SK-N-MC (cell line): ENCODE measurements around the gene DOCK8.

Source experiments
- DNase-seq: peaks from one replicate; pipeline ENCODE4 v3.0.0-alpha.2; 2011; ENCODE audit warnings: low read depth, low spot score
- H3K27ac ChIP-seq: fragments of 200-600 bp; sonication (generic); 2 replicates; pipeline ENCODE4 v1.5.1; 2016; ENCODE audit warnings: mixed run types
- H3K36me3 ChIP-seq: fragments of 200-600 bp; sonication (generic); 2 replicates; pipeline ENCODE4 v1.6.1; 2017; ENCODE audit warnings: antibody characterized with exemption, low read length, mixed read lengths; ENCODE audit not compliant: insufficient read depth
- H3K4me3 ChIP-seq: fragments of 200-600 bp; sonication (generic); 2 replicates; pipeline ENCODE4 v1.5.1; 2016
- H3K9ac ChIP-seq: fragments of 200-600 bp; sonication (generic); 2 replicates; pipeline ENCODE4 v1.8.0; 2017; ENCODE audit warnings: mixed run types, mixed read lengths; ENCODE audit not compliant: insufficient read length
- H3K9me3 ChIP-seq: fragments of 200-600 bp; sonication (generic); 2 replicates; pipeline ENCODE4 v1.6.1; 2017; ENCODE audit warnings: low read depth, mild to moderate bottlenecking, antibody characterized with exemption, low read length, moderate library complexity, mixed read lengths
- EZH2 ChIP-seq: fragments of 200-600 bp; sonication (generic); IDR thresholded peaks from one replicate; pipeline ENCODE4 v1.6.1; 2017; ENCODE audit warnings: antibody characterized with exemption
- FOXP2 ChIP-seq: optimal IDR thresholded peaks from 2 replicates; pipeline ENCODE3; 2011; ENCODE audit warnings: mild to moderate bottlenecking, moderate library complexity; ENCODE audit not compliant: insufficient read depth; ENCODE audit errors: extremely low read length, control extremely low read depth
- POLR2AphosphoS5 ChIP-seq: IDR thresholded peaks from 2 replicates; pipeline ENCODE4 v1.6.1; 2012; ENCODE audit warnings: mild to moderate bottlenecking, low read depth, low read length, borderline replicate concordance

Gene DOCK8

DNA sequence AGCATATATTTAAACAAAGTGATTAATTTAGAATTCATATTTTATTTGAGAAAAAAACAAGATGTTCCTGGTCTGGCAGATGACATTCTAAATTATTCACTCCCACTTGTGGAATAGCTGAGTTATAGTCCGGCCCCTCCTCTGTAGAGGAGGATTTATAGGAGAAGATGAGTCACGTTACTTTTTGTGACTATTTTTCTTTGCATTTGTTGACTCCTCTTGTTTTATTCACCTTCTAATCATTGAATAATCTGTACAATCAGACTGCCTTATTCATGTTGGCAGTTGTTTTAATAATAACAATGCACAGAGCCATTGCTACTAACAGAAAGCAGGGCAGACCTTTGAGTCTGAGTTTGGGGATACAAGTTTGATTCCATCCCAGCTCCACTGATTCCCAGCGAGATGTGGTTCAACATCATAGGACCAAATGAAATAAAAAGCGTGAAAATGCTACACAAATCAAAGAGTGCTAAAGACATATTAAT, 23.2 kb downstream of the DOCK8 start:
- Histone ChIP-seq H3K4me3 (no peak overlapping the region), H3K36me3 (no peaks in the 10 kb centered on the region), H3K9ac (no peak overlapping the region), H3K9me3 (no peaks in the 10 kb centered on the region), H3K27ac (no peak overlapping the region)
- DNase-seq, result no peak
- TF ChIP-seq FOXP2 (no peak), EZH2 (no peak), POLR2AphosphoS5 (no peak)

- H3K4me3 ChIP-seq, result no peak overlapping the region
- TF ChIP-seq POLR2AphosphoS5 (no peak), EZH2 (no peak), FOXP2 (no peak)
- no peak overlapping the region for H3K9ac ChIP-seq
- no peak overlapping the region for H3K27ac ChIP-seq
- no peak for DNase-seq
- no peaks in the 10 kb centered on the region for H3K9me3 ChIP-seq
- H3K36me3 ChIP-seq, result no peaks in the 10 kb centered on the region
Observed at GRCh38 chr9:242461-243080, 27.9 kb downstream of the DOCK8 start.

- DNase-seq, result no peak
- TF ChIP-seq EZH2 (no peak), FOXP2 (no peak), POLR2AphosphoS5 (no peak)
- H3K9ac ChIP-seq, result no peak overlapping the region
- no peak overlapping the region for H3K27ac ChIP-seq
- no peak overlapping the region for H3K4me3 ChIP-seq
- no peaks in the 10 kb centered on the region for H3K9me3 ChIP-seq
- H3K36me3 ChIP-seq, result no peaks in the 10 kb centered on the region
Observed at GRCh38 chr9:248278-248961, 33.8 kb downstream of the DOCK8 start.

DNA sequence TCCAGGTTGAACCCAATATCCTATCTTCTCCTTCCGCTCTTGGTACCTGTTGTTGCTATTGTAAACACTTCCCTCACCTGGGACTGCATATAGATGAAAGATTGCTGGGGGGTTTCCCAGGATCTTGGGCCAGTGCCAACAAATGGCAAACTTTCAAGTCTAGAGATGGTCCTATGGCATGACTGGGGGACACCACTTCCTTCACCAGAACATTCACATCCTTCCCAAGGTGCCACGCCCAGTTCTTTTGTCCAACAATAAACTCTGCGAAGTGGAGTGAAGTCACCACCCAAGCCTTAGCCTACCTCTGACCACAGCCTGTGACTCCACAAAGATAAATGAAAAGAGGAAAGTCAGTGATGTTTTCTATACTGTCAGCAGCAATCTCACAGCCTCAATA, 34.4 kb downstream of the DOCK8 start:
- Histone ChIP-seq H3K36me3 (no peaks in the 10 kb centered on the region), H3K4me3 (no peak overlapping the region), H3K9ac (no peak overlapping the region), H3K9me3 (no peaks in the 10 kb centered on the region), H3K27ac (no peak overlapping the region)
- DNase-seq, result no peak
- TF ChIP-seq EZH2 (no peak), FOXP2 (no peak), POLR2AphosphoS5 (no peak)

DNA sequence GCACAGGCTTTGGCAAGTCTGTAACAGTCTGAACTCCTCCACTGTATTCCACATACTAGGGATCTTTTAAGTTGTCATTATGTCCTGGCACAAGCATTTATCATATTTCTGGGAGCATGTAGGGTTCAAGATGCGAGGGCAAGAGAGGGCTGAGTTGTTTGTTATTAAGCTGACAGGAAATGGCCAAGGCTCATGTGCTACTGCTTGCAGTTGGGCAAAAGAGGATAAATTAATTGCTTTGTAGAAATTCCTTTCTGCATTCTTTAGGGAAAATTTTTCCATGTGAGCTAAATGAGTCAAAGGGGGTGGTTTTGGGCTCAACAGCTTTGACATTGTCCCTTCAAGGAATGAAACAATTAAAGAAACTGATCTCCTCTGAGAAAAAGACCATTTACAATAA, 35.4 kb downstream of the DOCK8 start:
- H3K36me3 ChIP-seq, result no peaks in the 10 kb centered on the region
- no peak overlapping the region for H3K9ac ChIP-seq
- no peaks in the 10 kb centered on the region for H3K9me3 ChIP-seq
- no peak overlapping the region for H3K4me3 ChIP-seq
- no peak overlapping the region for H3K27ac ChIP-seq
- DNase-seq, result no peak
- TF ChIP-seq FOXP2, result no peak
- no peak for TF ChIP-seq EZH2
- TF ChIP-seq POLR2AphosphoS5, result no peak

DNA sequence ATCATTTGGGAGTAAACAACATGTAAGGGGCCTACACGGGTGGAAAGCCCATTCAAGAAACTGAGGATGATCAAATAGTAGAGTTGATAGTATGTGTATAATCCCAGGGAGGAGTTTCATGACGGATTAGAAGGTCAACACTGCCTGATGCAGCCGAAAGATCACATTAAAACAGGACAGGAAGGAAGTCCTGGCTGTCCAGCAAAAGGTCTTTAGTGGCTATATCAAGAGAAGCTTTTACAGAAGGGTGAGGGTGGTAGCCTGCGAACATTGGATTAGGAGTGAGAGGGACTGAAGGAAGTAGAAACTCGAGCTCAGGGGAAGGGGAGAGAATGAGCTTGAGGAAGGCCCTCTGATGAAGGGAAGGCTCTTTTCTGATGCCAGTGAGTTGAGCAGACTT, 36.0 kb downstream of the DOCK8 start:
- H3K9ac ChIP-seq, result no peak overlapping the region
- no peak for TF ChIP-seq FOXP2
- H3K9me3 ChIP-seq, result no peaks in the 10 kb centered on the region
- H3K27ac ChIP-seq, result no peak overlapping the region
- no peak for DNase-seq
- H3K4me3 ChIP-seq, result no peak overlapping the region
- no peaks in the 10 kb centered on the region for H3K36me3 ChIP-seq

GRCh38 chr9:251398-251797, 36.7 kb downstream of the DOCK8 start:
- no peak overlapping the region for H3K9ac ChIP-seq
- no peak for DNase-seq
- no peak overlapping the region for H3K27ac ChIP-seq
- TF ChIP-seq POLR2AphosphoS5 (no peak), FOXP2 (no peak), EZH2 (no peak)
- H3K36me3 ChIP-seq, result no peaks in the 10 kb centered on the region
- no peaks in the 10 kb centered on the region for H3K9me3 ChIP-seq
- no peak overlapping the region for H3K4me3 ChIP-seq

DNA sequence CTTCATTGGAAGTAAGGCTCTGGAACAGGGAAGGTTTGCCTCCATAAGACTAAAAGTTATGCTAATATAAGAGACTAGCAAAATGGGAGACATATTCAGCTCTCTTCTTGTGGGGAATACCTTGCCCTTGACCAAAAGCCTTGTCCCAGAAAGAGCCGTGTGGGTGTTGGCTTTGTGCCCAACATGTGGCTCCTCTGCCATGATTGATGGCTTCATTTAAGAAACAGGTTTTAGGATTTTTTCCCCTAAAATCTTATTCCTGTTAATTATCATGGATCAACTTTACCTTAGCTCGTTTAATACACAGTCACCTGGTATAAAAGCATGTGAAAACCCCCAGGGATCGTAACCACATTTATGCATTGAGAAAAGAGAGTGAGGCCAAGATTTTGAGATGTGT, 38.9 kb downstream of the DOCK8 start:
- DNase-seq, result no peak
- Histone ChIP-seq H3K36me3 (no peaks in the 10 kb centered on the region), H3K9ac (no peak overlapping the region), H3K9me3 (no peaks in the 10 kb centered on the region), H3K27ac (no peak overlapping the region), H3K4me3 (no peak overlapping the region)
- no peak for TF ChIP-seq POLR2AphosphoS5
- no peak for TF ChIP-seq EZH2
- TF ChIP-seq FOXP2, result no peak

DNA sequence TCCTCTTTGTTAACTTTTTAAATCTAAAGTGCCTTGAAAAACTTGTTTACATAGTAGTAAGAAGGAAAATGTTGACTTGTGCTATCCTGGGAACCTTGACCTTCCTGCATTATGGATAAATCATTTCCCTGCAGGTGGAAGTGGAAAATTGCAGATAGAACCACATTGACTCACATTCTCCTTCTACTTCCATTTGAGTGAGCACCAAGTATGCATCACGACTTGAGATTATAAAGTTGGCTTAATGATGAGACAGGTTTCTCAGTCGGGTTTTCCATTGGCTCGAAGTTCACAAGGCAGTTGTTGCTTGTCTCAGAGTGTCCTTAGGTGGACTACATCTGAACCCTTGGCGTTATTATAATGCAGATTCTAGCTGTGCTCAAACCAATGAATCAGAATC, 39.9 kb downstream of the DOCK8 start:
- no peak for TF ChIP-seq POLR2AphosphoS5
- no peak for TF ChIP-seq FOXP2
- TF ChIP-seq EZH2, result no peak
- Histone ChIP-seq H3K27ac (no peak overlapping the region), H3K9me3 (no peaks in the 10 kb centered on the region), H3K9ac (no peak overlapping the region), H3K4me3 (no peak overlapping the region), H3K36me3 (no peaks in the 10 kb centered on the region)
- DNase-seq, result no peak

DNA sequence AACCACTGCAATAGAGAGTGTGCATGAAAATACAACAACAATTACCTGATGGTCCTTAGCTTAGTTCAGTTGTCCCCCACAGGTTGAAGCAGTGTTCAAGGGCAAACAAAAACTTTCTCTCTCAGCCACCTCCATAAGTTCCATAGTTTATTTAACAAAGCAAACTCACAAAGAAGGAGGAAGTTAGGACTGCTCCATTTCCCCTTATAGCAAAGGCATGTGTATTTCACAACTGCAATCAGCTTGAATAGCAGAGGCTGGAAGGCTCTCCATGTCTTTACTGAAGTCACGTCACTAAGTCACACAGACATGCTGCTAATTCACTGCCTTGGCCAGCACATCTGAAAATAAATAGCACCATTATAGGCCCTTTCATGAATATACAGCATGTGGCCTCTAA, 43.3 kb downstream of the DOCK8 start:
- H3K9ac ChIP-seq, result no peak overlapping the region
- TF ChIP-seq FOXP2 (no peak), EZH2 (no peak), POLR2AphosphoS5 (no peak)
- no peak for DNase-seq
- H3K36me3 ChIP-seq, result no peaks in the 10 kb centered on the region
- no peak overlapping the region for H3K27ac ChIP-seq
- H3K4me3 ChIP-seq, result no peak overlapping the region
- H3K9me3 ChIP-seq, result no peaks in the 10 kb centered on the region
